GM18868 (cell line): ENCODE data around the gene RWDD1.

Experiments
- ATAC-seq: cut with Tn5 transposase; IDR thresholded peaks from one replicate; pipeline ENCODE4 v1.9.1; 2021; ENCODE audit warnings: mild to moderate bottlenecking, moderate library complexity; ENCODE audit not compliant: unreplicated experiment

The RWDD1 gene, protein sequence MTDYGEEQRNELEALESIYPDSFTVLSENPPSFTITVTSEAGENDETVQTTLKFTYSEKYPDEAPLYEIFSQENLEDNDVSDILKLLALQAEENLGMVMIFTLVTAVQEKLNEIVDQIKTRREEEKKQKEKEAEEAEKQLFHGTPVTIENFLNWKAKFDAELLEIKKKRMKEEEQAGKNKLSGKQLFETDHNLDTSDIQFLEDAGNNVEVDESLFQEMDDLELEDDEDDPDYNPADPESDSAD

DNA sequence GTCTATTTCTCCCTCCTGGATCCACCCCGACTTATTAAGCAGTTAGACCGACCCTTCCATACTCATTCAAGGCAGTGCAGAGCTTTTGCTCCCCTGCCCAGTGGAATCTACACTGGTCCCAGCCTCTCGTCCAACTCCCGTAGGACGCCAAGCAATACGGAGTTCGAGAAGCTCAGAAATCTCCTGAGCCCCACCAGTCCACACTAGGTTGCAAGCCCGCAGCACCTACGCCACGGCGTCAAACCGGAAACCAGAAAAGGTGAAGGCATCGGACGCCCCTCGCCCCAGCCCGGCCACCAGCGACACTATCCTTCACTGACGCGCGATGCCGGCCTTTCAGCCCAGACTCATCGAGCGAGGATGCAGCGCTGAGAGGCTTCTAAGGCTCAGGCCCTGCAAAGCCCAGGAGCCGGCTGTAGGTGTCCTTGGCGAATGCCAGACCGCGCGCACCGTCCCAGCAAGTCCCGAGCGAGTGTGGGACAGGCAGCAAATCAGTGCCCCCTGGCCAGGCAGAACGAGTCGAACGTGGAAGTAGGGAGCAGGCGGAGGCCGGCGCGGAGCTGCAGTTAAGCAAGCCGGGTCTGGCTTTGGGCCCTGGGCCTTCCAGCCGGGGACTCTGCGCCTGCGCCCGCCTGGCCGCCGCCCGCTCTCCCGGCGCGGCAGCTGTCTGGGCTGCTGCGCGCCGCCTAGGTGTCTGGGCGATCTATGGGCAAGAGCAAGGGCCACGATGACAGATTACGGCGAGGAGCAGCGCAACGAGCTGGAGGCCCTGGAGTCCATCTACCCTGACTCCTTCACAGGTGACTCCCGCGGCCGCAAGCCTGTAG is at the start of gene RWDD1:
TSS of gene RWDD1 (plus strand) at position 649 of the 827 bp plus-strand sequence. CDS start at position 728, 79 bp downstream.
- ATAC-seq = peak; percentile 95

DNA sequence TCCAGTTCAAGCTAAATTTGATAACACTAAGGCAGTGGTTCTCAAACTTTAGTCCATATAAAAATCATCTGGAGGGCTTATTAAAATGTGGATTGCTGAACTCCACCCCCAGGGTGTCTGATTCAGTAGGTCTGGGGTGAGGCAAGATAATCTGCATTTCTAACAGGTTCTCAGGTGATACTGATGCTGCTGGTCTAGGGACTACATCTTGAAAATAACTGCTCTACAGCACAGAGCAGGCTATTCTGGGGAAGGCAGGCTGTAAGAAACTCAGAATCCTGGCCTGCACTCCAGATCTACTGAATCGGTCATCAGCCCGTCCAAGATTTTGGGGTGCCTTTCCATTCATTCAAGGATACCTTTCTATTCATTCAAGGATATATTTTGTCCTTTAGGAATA is 48.4 kb upstream of the RWDD1 start:
- ATAC-seq = no peak

DNA sequence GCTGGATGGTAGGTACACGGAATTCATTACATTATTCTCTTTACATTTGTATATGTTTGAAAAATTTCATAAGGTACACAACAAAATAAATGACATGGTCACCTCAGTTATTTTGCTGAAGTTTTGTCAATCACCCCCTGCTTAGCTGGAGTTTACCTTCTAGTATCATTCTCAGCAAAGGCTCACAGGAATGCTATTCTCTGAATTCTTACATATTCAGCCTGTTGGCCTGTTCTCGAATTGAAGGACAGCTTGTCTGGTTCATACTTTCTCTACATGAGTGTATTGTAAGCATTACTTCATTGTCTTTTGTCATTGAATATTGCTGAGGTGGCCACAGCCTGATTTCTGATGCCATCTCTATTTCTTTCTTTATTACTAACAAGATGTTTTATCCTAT is 47.1 kb upstream of the RWDD1 start:
- no peak for ATAC-seq

DNA sequence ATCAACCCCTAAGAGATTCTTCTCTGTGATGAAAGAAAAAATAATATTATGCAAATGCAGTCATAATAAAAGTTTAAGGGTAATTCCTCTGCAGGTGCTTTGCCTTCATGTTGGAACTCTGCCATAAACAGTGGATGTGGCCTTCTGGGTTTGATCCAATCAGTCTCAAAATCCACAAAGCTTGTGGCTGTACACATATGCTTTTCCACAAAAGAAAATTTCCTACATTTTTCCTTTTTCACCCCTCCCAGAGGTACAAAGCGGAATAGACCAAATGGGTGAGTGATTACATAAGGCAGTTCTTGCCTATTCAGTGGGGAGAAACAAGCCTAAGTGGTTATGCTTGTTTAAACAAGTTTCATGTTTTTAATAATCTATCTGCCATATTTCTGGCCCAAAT is 43.2 kb upstream of the RWDD1 start:
- ATAC-seq = no peak

DNA sequence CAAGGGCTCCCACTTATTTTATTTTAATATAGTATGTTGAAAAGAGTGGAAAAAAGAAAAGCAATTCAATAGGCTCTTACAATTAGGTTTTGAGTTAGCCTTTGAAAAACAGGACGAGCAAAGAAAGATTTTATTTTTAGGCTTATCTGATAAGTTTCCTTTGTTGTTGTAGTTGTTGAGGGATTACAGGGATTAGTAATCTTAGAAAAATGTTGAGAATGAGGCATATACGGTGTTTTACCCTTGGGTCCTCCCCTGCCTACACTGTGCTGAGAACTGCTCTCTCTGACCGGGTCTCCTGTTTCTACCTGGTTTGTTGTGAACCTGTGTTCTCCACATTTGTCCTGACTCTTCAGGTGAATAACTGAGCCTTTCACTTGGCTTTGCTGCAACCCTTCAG is 42.5 kb upstream of the RWDD1 start:
- ATAC-seq = no peak

DNA sequence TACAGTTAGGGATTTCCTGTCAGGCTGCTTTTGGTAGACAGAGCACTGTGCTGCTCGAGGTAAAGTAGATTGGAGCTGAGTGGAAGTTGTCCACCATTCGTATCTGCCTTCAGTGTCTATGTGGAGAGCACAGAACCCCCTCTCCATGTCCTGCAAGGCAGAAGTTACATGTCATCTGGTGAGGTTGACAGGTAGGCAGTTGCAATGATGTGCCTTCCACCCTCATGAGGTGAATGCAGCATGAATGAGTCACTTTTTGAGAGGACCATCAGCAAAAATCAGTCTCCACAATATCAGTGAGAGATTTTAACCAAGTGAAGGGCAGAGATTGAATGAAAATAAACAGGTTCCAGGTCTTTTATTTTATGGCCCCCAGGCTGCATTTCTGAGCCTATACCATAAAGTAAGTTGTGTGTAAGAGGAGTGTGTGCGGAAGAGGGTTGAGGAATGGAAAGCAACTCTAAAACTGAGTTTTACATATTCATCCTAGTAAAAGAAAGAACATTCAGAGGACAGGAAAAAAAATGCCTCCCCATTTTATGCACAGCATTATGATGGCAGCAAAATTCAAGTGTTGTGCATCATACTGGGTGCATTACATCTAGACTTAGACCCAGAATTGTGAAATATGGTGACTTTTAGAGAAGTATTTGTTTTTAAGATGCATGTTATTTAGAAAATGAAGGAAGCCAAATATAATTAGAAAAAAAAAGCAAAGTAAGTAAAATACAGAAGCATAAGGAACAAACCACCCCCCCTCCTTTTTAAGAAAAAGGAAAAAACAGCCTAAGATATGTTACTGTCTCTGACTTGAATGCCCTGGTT is 41.6 kb upstream of the RWDD1 start:
- ATAC-seq = no peak

DNA sequence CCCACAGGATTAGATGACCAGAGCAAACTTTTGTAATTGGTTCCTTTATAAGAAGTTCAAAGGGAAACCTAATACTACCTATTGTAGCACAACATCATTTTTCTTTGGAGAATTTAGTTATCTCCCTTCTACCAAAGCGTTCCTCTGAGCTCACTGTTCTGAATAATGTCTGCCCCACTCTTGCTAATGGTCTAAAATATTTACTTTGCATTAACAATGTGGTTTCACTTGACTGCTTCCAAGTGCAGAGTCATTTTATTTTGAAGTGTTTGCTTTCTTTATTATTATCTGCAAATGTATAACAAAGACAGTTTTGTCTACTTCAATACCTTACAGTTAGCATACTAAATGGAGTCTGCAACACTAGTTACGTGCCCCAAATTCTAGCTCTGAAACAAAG is 40.9 kb upstream of the RWDD1 start:
- peak; percentile 50 for ATAC-seq

DNA sequence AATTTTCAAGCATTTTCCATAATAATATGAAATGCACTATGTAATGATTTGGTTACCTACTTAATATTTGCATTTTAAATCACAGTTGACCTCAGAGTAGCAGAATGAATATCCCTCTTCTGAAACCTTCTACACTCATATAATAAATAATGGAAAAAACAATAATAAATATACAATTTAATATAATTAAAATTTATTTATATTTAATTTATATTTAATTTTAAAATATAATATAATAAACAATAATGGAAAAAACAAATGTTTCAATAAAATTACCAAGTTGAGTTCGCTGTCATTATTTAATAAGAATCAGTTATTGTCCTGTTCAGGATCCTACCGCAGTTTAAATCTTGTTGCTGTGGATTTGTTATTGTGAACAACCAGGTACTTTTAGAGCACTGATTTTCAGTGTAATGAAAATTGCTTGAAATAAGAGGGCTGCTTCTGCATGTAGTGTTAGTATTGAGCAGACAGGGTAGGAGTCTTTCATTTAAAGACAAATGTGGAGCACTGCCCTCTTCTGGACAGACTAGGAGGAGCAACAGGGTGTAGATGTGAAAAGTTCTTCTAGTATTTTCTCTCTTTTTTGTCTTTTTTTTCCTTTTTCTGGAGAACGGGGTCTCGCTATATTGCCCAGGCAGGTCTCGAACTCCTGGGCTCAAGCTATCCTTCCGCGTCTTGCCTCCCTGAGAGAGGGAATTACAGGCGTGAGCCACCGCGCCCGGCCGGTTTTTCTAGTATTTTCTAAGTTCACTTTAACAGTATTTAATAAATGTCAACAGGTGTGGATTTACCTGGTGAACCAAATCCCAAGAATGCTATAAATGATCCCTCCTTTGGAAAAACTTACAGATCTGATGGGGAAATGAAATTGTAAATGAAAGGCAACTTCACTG is 39.4 kb upstream of the RWDD1 start:
- peak; percentile 77 for ATAC-seq

DNA sequence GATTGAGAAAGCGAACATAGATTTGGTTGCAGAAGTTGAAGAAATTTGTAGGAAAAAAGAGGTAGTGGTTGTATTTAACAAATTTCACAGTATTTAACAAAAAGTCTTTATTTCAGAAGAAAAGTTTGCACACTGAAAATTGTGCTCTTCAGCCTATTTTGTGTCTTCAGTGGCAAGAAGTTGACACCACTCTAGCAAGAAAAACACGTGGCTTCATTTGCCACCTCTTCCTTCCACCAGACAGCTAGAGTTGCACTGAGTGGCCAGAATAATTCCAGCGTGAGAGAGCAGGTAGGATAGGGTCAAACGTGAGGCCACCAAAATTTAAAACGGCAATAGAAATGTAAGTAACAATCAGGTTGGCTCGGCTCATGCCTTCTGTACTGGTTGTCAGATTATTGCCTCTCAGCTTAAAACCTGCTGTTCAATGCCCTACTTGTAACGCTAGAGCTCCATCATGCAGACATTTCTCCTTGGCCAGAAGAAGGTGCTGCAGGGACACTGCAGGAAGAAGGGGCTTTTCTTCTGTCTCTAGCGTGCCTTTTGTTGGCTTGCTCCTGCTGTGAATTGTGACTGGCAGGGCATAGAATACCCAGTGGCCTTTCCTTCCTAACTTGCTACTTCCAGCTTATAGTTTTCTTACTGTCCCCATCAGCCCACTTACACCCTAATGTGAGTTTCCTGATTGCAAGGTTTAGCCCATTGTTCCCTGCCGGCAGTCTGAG is 37.9 kb upstream of the RWDD1 start:
- ATAC-seq = no peak

DNA sequence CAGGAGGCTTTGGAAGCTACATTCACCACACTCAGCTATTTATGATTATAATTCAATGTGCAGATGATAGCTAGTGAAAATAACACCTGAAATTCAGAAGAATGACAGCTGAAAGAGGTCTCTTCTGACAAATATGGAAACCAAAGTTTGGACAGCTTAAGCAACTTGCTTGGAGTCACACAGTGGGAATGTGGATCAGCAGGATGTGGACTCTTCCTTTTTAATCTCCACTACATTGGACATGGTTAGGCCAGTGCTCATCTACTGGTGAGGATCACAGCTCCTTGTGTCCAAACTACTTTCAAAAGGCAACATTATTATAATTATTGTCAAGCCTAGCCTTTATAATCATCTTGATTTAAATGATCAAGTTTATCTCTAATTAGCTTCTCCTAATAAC is 36.2 kb upstream of the RWDD1 start:
- no peak for ATAC-seq

DNA sequence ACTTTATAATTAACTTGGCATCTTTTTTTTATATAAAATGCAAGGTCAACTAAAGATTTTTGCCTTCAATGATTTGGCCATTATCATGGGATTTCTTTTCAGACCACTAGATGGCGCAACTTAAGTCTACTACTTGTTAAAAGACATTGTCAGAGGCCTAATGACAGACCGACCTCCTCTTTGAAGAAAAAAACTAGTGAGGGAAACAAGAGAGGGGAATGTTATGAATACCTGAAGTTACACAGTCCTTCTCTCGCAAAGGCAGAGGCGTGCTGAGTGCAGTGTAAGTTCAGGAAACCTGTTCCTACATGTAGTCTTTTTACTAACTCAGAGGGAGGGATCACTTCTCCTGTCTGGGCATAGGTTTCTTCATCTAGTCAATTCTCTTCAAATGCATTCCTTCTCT is 35.1 kb upstream of the RWDD1 start:
- peak; percentile 61 for ATAC-seq

DNA sequence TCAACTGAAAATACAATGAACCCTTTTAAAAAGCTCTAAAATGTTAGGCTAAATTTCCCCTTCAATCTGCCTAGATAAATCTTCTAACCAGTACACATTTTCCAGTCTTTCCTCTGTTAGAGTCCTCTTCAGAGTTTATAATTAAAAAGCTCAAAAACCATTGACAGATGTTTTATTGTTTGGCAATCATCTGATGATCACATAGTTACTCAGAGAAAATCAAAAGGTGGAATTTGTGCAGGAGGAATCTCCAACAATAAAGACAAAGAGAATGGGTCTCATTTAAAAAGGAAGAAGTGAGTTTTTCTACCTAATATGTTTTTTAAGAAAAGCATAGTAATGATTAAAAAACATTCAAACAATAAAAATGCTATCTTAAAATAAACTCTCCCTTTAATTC is 28.9 kb upstream of the RWDD1 start:
- no peak for ATAC-seq

DNA sequence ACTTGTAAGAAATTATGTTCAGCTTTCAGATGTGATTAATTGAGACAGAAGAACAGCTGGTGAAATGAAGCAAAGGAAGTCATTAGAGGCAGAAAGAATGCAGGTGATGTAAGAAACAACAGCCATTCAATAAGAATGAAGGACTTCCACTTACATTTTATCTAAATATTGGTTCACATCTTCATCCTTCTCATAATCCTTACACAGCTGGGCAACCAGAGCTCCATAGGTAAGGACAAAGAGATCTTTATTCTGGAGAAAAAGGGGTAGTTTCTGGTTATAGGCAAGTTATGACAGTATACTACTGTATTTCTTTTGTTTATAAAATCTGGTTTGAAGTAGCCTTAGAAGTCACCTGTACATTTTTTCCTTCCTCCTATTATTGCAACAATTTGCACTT is 28.2 kb upstream of the RWDD1 start:
- ATAC-seq = no peak

DNA sequence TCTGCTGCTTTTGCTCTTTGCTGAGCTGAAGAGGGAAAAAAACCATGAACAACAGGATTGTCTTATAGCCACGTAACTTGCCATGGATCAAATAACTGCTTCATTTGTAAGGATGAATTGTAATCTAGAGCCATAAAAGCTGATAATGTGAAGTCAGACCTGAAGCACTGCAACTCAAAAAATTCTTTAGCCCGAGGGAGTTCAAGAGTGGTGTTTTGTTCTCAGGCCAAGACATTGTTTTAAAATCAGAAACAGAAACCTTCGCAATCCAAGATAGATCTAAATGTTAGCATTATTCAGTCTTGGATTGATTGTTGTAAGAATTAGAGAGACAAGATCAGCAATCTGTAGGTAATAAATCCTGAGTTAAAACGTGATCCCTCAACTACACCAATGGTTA is 25.7 kb upstream of the RWDD1 start, which contains the start of gene TRAPPC3L:
TSS of gene TRAPPC3L (minus strand) at position 34 of the 400 bp plus-strand sequence. CDS start 170 bp downstream, outside the sequence.
- ATAC-seq = no peak

DNA sequence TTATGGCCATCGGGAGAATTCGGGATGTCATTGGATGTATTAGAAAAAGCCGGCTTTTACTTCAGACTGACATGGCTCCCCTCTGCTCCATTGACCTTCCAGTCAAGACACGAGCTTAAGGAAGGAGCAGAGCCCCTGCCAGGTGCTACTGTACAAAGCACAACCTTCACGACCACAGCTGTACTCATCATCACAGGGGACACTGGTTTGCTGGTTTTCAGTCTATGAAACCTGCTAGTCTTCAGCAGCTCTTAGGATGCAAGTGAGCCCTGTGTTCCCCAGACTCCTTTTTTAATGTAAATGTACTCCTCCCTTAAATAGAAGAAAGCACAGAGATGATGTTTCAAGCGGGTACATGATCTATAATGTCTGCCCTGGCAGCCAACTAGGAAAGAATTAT is 23.9 kb upstream of the RWDD1 start:
- no peak for ATAC-seq

DNA sequence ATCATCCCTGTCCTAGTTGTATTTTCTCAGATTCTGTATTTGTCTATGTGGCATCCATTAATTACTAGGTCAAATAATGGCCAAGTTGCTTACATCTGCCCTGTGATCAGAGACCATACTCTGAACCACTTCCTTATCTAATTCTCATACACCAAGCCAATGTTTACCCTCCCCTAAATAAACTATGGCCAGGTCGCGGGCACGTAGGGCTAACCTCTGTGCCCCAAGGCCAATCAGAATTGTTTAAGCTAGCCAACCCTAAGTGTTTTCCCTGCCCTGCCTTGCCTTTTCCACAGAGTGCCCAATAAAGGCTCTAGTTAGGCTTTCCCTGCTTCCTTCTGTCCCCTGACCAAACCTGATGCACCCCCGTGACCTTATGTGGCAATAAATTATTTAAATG is 20.5 kb upstream of the RWDD1 start:
- no peak for ATAC-seq

DNA sequence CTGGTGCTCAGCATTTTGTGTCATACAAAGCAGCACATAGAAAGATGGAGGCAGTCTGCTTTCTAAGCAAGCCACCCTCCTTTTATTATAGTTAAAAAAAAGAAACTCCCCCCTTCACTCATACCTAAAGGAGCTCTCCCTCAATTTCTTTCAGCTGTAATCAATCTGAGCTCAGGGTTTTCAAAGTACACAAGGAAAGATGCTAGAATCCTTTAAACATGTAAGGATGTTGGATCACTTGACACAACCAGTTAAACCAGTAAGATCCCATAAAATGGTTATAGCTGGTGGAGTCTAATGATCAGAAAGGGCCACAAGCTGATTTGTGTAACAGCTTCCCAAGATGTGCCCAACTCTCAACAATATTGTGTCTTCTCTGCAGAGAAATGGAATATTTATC is 17.9 kb upstream of the RWDD1 start, which contains the start of gene CALHM4:
TSS of gene CALHM4 (plus strand) at position 301 of the 400 bp plus-strand sequence. CDS start at position 344, 43 bp downstream.
- no peak for ATAC-seq

DNA sequence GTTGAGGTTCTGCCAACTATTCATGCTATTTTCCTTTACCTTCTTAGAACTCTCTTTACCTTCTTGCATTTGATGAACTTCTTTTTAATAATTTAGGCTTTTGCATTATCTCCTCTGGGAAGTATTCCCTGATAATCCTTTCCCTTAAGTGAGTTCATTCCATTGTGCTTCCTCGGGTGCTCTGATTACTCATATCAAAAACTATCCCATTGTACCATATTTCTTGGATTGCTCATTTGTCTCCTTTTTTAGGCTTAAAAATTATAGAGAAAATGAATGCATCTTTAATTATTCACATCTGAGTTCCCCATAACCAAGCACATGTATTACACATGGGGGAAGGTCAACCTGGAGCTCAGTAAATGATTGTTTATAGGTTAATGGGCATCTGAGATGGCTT is 15.2 kb upstream of the RWDD1 start:
- no peak for ATAC-seq

DNA sequence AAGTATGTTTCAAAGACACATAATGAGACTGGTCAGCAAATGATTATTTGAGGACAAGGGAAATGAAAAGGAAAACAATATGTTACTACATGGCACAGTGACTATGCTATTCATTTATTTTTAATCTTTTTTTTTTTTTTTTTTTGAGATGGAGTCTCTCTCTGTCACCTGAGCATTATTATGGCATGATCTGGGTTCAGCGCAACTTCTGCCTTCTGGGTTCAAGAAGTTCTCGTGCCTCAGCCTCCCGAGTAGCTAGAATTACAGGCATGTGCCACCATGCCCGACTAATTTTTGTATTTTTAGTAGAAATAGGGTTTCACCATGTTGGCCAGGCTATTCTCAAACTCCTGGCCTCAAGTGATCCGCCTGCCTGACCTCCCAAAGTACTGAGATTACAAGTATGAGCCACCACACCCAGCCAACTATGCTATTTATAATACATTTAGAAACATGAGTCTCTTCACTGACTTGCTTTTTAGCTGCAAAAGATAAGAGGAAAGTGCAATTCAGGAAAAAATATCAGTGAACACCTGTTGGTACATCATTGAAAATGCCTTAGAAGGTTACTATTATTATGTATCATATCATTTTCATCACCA is 14.4 kb upstream of the RWDD1 start:
- no peak for ATAC-seq
